ENCODE data around the gene RFC3.

Gene RFC3

GRCh38 chr13:33860526-33860925, 42.6 kb downstream of the RFC3 start:
- no peaks in the 10 kb centered on the region for H3K9me3 ChIP-seq (ENCODE audit: insufficient read depth, low read length, severe bottlenecking)
- no peaks in the 10 kb centered on the region for H4K20me1 ChIP-seq (ENCODE audit: insufficient read depth, low read length)
- H3K79me2 ChIP-seq (ENCODE audit: insufficient read depth, low read length) = no peaks in the 10 kb centered on the region
- no peaks in the 10 kb centered on the region for H3K27me3 ChIP-seq (ENCODE audit: insufficient read depth, low read length, poor library complexity)
- no peaks in the 10 kb centered on the region for H3K36me3 ChIP-seq (ENCODE audit: insufficient read depth, low read length)
- H2AFZ ChIP-seq (ENCODE audit: low read depth, low read length) = no peak overlapping the region
- no peak overlapping the region for H3K4me2 ChIP-seq (ENCODE audit: insufficient read depth, low read length)
- TF ChIP-seq EZH2 (IDR thresholded peaks at IDR 0.05; ENCODE audit: borderline replicate concordance, low read depth, low read length, severe bottlenecking) (no peak), CTCF (IDR thresholded peaks at IDR 0.05; ENCODE audit: borderline replicate concordance, extremely low read depth, low read length, poor library complexity, severe bottlenecking) (no peak)
- ATAC-seq (ENCODE audit: insufficient read depth, low read depth) (no peak), DNase-seq (no peak)
- H3K4me1 ChIP-seq (ENCODE audit: insufficient read depth, low read length) = no peaks in the 10 kb centered on the region
- H3K27ac ChIP-seq (ENCODE audit: low read length) = no peak overlapping the region
- no peak overlapping the region for H3K4me3 ChIP-seq (ENCODE audit: low read depth in 1 of 2, low read length in 2 of 2)
- H3K9ac ChIP-seq (ENCODE audit: low read depth, low read length) = no peak overlapping the region

GRCh38 chr13:33862016-33862415, 44.1 kb downstream of the RFC3 start:
- TF ChIP-seq CTCF (IDR thresholded peaks at IDR 0.05; ENCODE audit: borderline replicate concordance, extremely low read depth, low read length, poor library complexity, severe bottlenecking) (no peak), EZH2 (IDR thresholded peaks at IDR 0.05; ENCODE audit: borderline replicate concordance, low read depth, low read length, severe bottlenecking) (no peak)
- ATAC-seq (ENCODE audit: insufficient read depth, low read depth) = no peak
- no peaks in the 10 kb centered on the region for H4K20me1 ChIP-seq (ENCODE audit: insufficient read depth, low read length)
- no peaks in the 10 kb centered on the region for H3K9me3 ChIP-seq (ENCODE audit: insufficient read depth, low read length, severe bottlenecking)
- H3K4me2 ChIP-seq (ENCODE audit: insufficient read depth, low read length) = no peak overlapping the region
- no peak overlapping the region for H3K9ac ChIP-seq (ENCODE audit: low read depth, low read length)
- H3K27ac ChIP-seq (ENCODE audit: low read length) = no peak overlapping the region
- no peaks in the 10 kb centered on the region for H3K36me3 ChIP-seq (ENCODE audit: insufficient read depth, low read length)
- no peaks in the 10 kb centered on the region for H3K79me2 ChIP-seq (ENCODE audit: insufficient read depth, low read length)
- no peaks in the 10 kb centered on the region for H3K4me1 ChIP-seq (ENCODE audit: insufficient read depth, low read length)
- no peaks in the 10 kb centered on the region for H3K27me3 ChIP-seq (ENCODE audit: insufficient read depth, low read length, poor library complexity)
- H2AFZ ChIP-seq (ENCODE audit: low read depth, low read length) = no peak overlapping the region
- no peak for DNase-seq
- H3K4me3 ChIP-seq (ENCODE audit: low read depth in 1 of 2, low read length in 2 of 2) = no peak overlapping the region

- no peak overlapping the region for H3K4me3 ChIP-seq (ENCODE audit: low read depth in 1 of 2, low read length in 2 of 2)
- no peaks in the 10 kb centered on the region for H4K20me1 ChIP-seq (ENCODE audit: insufficient read depth, low read length)
- TF ChIP-seq CTCF (IDR thresholded peaks at IDR 0.05; ENCODE audit: borderline replicate concordance, extremely low read depth, low read length, poor library complexity, severe bottlenecking) (no peak), EZH2 (IDR thresholded peaks at IDR 0.05; ENCODE audit: borderline replicate concordance, low read depth, low read length, severe bottlenecking) (no peak)
- no peaks in the 10 kb centered on the region for H3K27me3 ChIP-seq (ENCODE audit: insufficient read depth, low read length, poor library complexity)
- H3K9me3 ChIP-seq (ENCODE audit: insufficient read depth, low read length, severe bottlenecking) = no peaks in the 10 kb centered on the region
- no peak overlapping the region for H3K27ac ChIP-seq (ENCODE audit: low read length)
- H3K4me2 ChIP-seq (ENCODE audit: insufficient read depth, low read length) = no peak overlapping the region
- no peak overlapping the region for H3K9ac ChIP-seq (ENCODE audit: low read depth, low read length)
- no peak overlapping the region for H2AFZ ChIP-seq (ENCODE audit: low read depth, low read length)
- ATAC-seq (ENCODE audit: insufficient read depth, low read depth) (no peak), DNase-seq (no peak)
- no peaks in the 10 kb centered on the region for H3K4me1 ChIP-seq (ENCODE audit: insufficient read depth, low read length)
- H3K36me3 ChIP-seq (ENCODE audit: insufficient read depth, low read length) = no peaks in the 10 kb centered on the region
- no peaks in the 10 kb centered on the region for H3K79me2 ChIP-seq (ENCODE audit: insufficient read depth, low read length)
These were observed 45.3 kb downstream of the RFC3 start for GRCh38 chr13:33863188-33863789.
